Thyroid gland (tissue), 4 donors: ENCODE data around the gene CST3.

Experiments
- POLR2A ChIP-seq, 2 donors: fragments of 450-650 bp; IDR thresholded peaks; one replicate each; pipeline ENCODE4 v1.6.1; 2017; ENCODE audit warnings: antibody characterized with exemption in 2 of 2, mild to moderate bottlenecking in 2 of 2, moderate library complexity in 1 of 2
- TF ChIP-seq, protein P1 (sequence below), 6 experiments: fragments of 200-600 bp in 3 of 6; fragments of 450-650 bp in 3 of 6; sonication (generic) in 3 of 6; IDR thresholded peaks; one replicate each; pipeline ENCODE4 v1.5.1; 2016 to 2019; ENCODE audit warnings: antibody characterized with exemption in 6 of 6, mild to moderate bottlenecking in 2 of 6, inconsistent platforms in 1 of 6, moderate library complexity in 1 of 6

DNA sequence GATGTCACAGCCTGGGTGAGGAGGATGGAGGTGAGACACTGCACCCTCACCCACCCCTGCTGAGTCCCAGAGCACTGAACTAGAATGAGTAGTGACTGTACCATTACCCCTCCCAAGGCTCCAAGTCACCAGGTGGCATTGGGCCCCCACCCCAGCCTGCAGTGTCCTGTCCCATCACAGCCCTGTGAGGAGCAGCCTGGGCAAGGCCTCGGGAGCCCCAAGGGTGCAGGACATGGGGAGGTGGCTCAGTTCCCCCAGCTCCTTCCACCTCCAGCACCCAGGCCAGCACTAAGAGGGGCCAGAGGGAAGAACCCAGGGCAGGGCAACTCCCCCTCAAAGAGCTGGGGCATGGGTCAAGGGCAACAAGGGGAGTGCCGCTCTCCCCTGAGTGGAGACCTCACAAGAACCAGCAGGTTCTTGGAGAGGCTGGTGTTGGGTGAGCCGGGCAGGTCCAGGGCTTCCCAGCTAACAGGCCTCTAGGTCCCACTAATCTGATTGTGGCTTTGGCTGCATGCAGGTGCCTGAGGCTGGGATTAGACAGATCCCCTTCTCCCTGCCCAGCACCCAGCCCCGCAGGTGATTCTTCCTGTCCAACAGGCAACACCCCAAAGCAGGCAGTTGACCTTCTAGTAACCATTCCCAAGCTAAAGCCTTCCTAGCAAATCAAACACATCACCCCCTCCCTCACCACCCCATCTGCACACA, 48.4 kb upstream of the CST3 start:
- TF ChIP-seq, protein P1, sequence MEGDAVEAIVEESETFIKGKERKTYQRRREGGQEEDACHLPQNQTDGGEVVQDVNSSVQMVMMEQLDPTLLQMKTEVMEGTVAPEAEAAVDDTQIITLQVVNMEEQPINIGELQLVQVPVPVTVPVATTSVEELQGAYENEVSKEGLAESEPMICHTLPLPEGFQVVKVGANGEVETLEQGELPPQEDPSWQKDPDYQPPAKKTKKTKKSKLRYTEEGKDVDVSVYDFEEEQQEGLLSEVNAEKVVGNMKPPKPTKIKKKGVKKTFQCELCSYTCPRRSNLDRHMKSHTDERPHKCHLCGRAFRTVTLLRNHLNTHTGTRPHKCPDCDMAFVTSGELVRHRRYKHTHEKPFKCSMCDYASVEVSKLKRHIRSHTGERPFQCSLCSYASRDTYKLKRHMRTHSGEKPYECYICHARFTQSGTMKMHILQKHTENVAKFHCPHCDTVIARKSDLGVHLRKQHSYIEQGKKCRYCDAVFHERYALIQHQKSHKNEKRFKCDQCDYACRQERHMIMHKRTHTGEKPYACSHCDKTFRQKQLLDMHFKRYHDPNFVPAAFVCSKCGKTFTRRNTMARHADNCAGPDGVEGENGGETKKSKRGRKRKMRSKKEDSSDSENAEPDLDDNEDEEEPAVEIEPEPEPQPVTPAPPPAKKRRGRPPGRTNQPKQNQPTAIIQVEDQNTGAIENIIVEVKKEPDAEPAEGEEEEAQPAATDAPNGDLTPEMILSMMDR (IDR thresholded peaks at IDR 0.05), result no peak
- TF ChIP-seq POLR2A (IDR thresholded peaks at IDR 0.05), result no peak
